SU-DHL-6 (cell line): Measurements from ENCODE around the gene SCP2D1.

Source experiments
- H2AFZ ChIP-seq: fragments of 200-600 bp; sonication (generic); 2 replicates; pipeline ENCODE4 v1.6.1; 2014; ENCODE audit warnings: low read depth, mild to moderate bottlenecking, moderate library complexity, mixed read lengths, antibody characterized with exemption, low read length; ENCODE audit not compliant: severe bottlenecking
- H3F3A ChIP-seq: fragments of 200-600 bp; shearing (Covaris generic); 2 replicates; pipeline ENCODE4 v1.6.0; 2016; ENCODE audit warnings: antibody characterized with exemption, mild to moderate bottlenecking; ENCODE audit not compliant: insufficient read depth
- H3K27ac ChIP-seq: fragments of 200-600 bp; sonication (generic); 2 replicates; pipeline ENCODE4 v1.5.1; 2016; ENCODE audit warnings: low read depth, mild to moderate bottlenecking, low read length, moderate library complexity, mixed read lengths
- H3K27me3 ChIP-seq: fragments of 200-600 bp; sonication (generic), shearing (Covaris generic); 2 replicates; pipeline ENCODE4 v1.6.0; 2014; ENCODE audit warnings: mild to moderate bottlenecking, low read length
- H3K36me3 ChIP-seq: fragments of 200-600 bp; sonication (generic); 2 replicates; pipeline ENCODE4 v1.6.1; 2014; ENCODE audit warnings: mild to moderate bottlenecking, low read length, mixed read lengths
- H3K4me2 ChIP-seq: fragments of 300-600, 200-600 bp; shearing (Covaris generic), sonication (generic); 2 replicates; pipeline ENCODE4 v1.6.0; 2014; ENCODE audit warnings: low read length, low read depth, mild to moderate bottlenecking; ENCODE audit not compliant: poor library complexity, severe bottlenecking
- H3K4me3 ChIP-seq: fragments of 200-600 bp; sonication (generic); 2 replicates; pipeline ENCODE4 v1.5.1; 2014; ENCODE audit warnings: antibody characterized with exemption, low read length, mild to moderate bottlenecking, mixed read lengths; ENCODE audit not compliant: insufficient read depth, poor library complexity, severe bottlenecking
- H3K79me2 ChIP-seq: fragments of 200-600 bp; sonication (generic); 2 replicates; pipeline ENCODE4 v1.6.1; 2014; ENCODE audit warnings: mild to moderate bottlenecking, low read length, moderate library complexity; ENCODE audit not compliant: insufficient read depth
- H3K9ac ChIP-seq: fragments of 200-600 bp; sonication (generic); 2 replicates; pipeline ENCODE4 v1.7.0; 2014; ENCODE audit warnings: mild to moderate bottlenecking, low read length
- H3K9me2 ChIP-seq: fragments of 200-600 bp; sonication (generic); replicated peaks from 2 replicates; pipeline ENCODE4 v1.6.1; 2014; ENCODE audit warnings: low read length; ENCODE audit not compliant: insufficient read depth
- H3K9me3 ChIP-seq: fragments of 200-600 bp; sonication (generic); 2 replicates; pipeline ENCODE4 v1.6.1; 2014; ENCODE audit warnings: low read length, mixed read lengths; ENCODE audit not compliant: insufficient read depth
- H4K20me1 ChIP-seq: fragments of 200-600 bp; sonication (generic); 2 replicates; pipeline ENCODE4 v1.6.1; 2014; ENCODE audit warnings: low read depth, mild to moderate bottlenecking, antibody characterized with exemption, low read length, moderate library complexity, mixed read lengths
- EZH2phosphoT487 ChIP-seq: fragments of 200-600 bp; sonication (generic), shearing (Covaris generic); conservative IDR thresholded peaks from 2 replicates; pipeline ENCODE4 v1.6.1; 2018; ENCODE audit warnings: mild to moderate bottlenecking, antibody characterized with exemption, low read length, moderate library complexity, mixed read lengths
- TF ChIP-seq, protein P1 (sequence below): fragments of 200-600 bp; sonication (generic); IDR thresholded peaks from one replicate; pipeline ENCODE4 v1.5.1; 2017; ENCODE audit warnings: antibody characterized with exemption, mild to moderate bottlenecking, low read length, moderate library complexity; ENCODE audit not compliant: insufficient read depth, poor library complexity, severe bottlenecking

The SCP2D1 gene

DNA sequence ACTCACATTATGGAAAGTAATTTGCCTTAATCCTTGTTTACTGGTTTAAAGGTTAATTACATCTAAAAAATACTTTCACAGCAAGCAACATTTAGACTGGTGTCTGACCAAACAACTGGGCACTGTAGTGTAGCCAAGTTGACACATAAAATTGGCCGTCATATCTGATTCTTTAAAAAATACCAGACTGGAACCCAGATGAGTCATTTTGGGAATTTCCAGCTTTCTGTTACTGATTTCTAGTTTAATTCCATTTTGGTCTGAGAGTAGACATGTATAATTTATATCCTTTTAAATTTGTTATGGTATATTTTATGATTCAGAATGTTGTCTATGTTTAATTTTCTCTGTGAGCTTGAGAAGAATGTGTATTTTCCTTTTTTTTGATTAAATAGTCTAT, 44.1 kb downstream of the SCP2D1 start:
- Histone ChIP-seq H3K9me2 (no peaks in the 10 kb centered on the region), H3K27ac (no peak overlapping the region), H2AFZ (no peak overlapping the region), H3K4me2 (no peak overlapping the region), H3K36me3 (no peaks in the 10 kb centered on the region), H3K4me3 (no peak overlapping the region), H3F3A (no peaks in the 10 kb centered on the region), H3K27me3 (no peaks in the 10 kb centered on the region), H4K20me1 (no peaks in the 10 kb centered on the region), H3K9ac (no peak overlapping the region), H3K79me2 (no peaks in the 10 kb centered on the region), H3K9me3 (no peaks in the 10 kb centered on the region)
- TF ChIP-seq, protein P1, sequence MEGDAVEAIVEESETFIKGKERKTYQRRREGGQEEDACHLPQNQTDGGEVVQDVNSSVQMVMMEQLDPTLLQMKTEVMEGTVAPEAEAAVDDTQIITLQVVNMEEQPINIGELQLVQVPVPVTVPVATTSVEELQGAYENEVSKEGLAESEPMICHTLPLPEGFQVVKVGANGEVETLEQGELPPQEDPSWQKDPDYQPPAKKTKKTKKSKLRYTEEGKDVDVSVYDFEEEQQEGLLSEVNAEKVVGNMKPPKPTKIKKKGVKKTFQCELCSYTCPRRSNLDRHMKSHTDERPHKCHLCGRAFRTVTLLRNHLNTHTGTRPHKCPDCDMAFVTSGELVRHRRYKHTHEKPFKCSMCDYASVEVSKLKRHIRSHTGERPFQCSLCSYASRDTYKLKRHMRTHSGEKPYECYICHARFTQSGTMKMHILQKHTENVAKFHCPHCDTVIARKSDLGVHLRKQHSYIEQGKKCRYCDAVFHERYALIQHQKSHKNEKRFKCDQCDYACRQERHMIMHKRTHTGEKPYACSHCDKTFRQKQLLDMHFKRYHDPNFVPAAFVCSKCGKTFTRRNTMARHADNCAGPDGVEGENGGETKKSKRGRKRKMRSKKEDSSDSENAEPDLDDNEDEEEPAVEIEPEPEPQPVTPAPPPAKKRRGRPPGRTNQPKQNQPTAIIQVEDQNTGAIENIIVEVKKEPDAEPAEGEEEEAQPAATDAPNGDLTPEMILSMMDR = no peak
- TF ChIP-seq EZH2phosphoT487 = no peak

DNA sequence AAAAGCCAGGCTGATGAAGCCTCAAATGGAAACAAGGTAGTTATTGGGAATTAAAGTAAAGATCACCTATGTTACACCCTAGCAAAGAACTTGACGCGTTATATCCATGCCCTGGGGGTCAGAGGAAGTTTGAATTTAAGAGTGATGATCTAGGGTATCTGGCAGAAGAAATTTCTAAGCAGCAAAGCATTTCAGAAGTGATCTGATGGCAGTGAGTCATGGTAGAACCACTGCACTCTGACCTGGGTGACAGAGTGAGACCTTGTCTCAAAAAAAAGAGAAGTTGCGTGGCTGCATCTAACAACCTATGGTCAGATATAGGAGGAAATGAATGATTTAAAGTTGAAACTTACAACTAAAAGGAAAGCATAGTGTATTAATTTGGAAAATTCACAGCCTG, 45.2 kb downstream of the SCP2D1 start:
- Histone ChIP-seq H3F3A (no peaks in the 10 kb centered on the region), H3K4me3 (no peak overlapping the region), H4K20me1 (no peaks in the 10 kb centered on the region), H3K79me2 (no peaks in the 10 kb centered on the region), H3K27me3 (no peaks in the 10 kb centered on the region), H3K9me3 (no peaks in the 10 kb centered on the region), H3K36me3 (no peaks in the 10 kb centered on the region), H2AFZ (no peak overlapping the region), H3K9ac (no peak overlapping the region), H3K9me2 (no peaks in the 10 kb centered on the region), H3K4me2 (no peak overlapping the region), H3K27ac (no peak overlapping the region)
- TF ChIP-seq EZH2phosphoT487 = no peak
- TF ChIP-seq, protein P1 = no peak
